SH-SY5Y (cell line): ENCODE results near the gene FAXDC2.

ENCODE experiments used
- GATA2 ChIP-seq: IDR thresholded peaks from 2 replicates; pipeline ENCODE4 v1.6.1; 2011; ENCODE audit warnings: mild to moderate bottlenecking, low read depth, low read length
- GATA3 ChIP-seq: IDR thresholded peaks from 2 replicates; pipeline ENCODE4 v1.6.1; 2011; ENCODE audit warnings: low read depth, mild to moderate bottlenecking, low read length, moderate library complexity

FAXDC2 gene

GRCh38 chr5:154849791-154850201 lies 607 bp downstream of the FAXDC2 start:
- no peak for TF ChIP-seq GATA2
- no peak for TF ChIP-seq GATA3

DNA sequence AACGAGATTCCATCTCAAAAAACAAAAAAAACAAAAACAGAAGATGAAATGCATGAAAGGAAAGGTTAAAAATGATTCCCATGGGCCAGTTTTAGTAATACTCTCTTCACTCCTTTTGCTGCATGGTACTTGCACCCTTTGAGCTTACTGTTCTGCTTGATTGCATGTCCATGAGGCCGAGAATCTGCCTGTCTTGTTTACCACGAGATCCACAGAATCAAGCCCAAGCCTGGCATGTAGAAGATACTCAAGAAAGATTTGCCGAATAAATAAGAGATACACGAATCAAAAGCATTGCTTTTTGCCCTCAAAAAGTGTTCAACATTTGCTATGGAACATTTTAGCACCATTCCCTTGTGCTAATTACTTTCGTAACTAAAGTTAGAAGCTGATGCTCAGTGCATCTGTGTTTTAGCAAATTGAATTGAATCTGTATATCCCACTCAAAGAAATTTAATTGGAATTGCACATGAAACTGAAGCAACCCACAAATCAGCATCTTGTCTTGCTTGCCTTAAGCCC lies 1.1 kb downstream of the FAXDC2 start:
- no peak for TF ChIP-seq GATA3

DNA sequence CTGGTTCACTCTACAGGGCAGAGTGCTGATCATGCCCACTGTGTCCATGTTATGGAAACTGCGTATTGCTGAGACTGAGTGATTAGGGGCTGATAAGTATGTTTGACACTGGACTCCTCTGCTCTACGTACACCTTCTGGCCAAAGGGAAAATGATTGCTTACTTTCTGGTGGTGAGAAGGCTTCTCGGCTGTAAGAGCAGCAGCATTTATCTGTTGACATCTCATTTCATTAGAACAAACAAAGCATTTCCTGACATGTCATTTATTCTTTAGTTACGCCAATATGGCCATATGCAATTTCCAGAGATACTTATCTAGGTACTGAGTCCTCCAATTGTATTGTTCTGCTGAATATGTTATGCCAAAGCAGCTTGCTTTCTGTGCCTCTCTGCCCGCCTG lies 5.6 kb downstream of the FAXDC2 start:
- peak; percentile 95 for TF ChIP-seq GATA2
- TF ChIP-seq GATA3: peak; percentile 91

GRCh38 chr5:154842689-154843530 lies 7.5 kb downstream of the FAXDC2 start:
- TF ChIP-seq GATA3 (no peak), GATA2 (no peak)

- TF ChIP-seq GATA3: no peak
- TF ChIP-seq GATA2: no peak
These were observed 9.1 kb downstream of the FAXDC2 start for GRCh38 chr5:154841273-154841661.

DNA sequence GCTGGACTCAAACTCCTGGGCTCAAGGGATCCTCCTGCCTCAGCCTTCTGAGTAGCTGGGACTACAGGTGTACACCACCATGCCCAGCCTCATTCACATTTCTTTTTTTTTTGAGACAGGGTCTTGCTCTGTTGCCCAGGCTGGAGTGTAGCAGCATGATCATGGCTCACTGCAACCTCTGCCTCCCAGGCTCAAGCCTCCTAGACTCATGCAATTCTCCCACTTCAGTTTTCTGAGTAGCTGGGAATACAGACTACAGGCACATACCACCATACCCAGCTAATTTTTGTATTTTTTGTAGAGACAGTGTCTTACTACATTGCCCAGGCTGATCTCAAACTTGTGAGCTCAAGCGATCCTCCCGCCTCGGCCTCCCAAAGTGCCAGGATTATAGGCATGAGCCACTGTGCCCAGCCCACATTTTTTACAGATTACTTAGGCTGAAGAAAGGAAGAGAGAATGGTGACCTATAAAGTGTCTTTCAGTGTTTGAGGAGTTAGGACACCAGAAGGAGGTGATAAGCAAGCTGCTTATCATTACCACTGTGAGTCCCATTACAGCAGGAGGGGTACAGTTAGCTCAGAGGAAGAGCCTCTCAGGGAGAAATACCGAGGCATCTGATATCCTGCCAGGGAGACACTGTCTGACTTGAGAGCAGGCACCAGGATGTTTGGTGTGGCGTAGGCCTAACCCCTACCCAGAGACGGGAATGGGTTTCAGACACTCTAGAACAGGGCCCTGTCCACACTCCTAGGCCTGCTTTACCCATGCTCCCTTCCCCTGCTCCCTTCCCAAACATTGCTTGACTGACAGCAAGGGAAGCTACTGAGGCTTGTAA lies 9.7 kb downstream of the FAXDC2 start:
- TF ChIP-seq GATA3: no peak
- no peak for TF ChIP-seq GATA2

DNA sequence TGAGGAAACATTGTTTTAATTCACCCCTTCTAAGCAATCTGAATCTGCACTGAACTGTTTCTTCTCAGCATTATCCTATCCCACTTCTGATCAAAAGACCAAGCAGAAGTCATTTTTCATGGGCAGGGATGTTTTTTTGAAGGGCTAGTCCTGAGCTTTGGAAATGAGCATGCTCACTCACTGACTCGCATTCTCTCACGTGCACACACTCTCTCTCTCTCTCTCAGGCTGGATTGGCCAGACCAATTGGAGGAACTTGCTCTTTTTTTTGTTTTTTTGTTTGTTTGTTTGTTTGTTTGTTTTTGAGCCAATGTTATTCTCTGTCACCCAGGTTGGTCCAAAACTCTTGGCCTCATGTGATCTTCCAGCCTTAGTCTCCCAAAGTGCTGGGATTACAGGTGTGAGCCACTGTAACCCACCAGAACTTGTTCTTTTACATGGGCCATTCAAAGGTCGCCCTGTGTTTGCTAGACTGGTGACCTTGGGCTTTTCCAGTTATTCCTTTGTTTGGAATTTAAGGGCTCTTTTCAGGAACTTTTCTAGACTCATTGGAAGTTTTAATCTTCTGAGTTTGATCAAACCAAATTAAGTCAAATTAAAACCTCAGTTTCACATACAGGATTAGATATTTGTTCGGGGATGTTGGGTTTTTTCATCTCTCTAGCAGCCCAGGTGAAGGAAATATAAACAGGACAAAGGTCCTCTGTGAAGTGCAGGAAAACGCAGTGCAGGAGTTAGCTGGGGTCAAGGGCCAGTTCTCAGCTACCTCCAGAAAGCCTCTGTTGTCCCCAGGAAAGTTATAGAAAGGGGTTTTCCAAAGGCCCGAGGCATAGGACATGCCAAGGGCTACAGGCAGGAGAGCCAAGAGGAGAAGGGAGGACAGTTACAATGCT lies 13.1 kb downstream of the FAXDC2 start:
- no peak for TF ChIP-seq GATA3
- TF ChIP-seq GATA2: no peak

DNA sequence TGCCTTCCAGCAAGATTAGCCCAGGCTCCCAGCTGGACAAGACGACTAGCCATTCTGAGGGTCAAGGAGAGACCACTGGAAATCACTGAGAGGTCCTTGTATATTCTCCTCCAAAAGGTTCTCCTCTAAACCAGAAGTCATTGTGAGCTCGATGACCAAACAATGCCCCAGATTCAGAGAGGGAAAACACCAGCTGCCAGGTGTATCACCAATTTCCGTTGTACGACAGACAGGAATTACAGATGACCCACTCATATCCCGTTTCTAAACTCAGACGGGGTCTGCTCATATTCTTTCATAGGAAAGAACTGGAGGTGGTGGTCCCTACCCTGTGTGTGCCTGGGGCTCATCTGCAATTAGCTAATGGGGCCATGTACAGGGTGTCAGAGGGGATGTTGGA lies 14.2 kb downstream of the FAXDC2 start:
- TF ChIP-seq GATA3 (no peak), GATA2 (no peak)

- TF ChIP-seq GATA3 (no peak), GATA2 (no peak)
These were observed 16.4 kb downstream of the FAXDC2 start for GRCh38 chr5:154834053-154834452.

DNA sequence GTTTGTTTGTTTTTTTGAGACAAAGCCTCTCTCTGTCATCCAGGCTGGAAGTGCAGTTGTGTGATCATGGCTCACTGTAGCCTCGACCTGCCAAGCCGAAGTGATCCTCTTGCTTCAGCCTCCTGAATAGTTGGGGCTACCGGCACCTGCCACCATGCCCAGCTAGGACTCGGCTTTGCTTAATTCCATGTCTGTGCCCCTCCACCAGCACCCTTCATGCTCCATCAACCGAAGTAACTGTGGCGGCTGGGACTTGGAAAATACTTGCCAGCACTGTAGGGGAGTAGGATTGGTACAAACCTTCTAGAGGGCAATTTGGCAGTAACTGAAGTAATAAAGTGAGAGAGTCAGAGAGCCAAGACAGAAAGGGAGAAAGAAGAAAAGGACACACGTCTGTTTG lies 19.0 kb downstream of the FAXDC2 start:
- TF ChIP-seq GATA2: no peak

- TF ChIP-seq GATA2 (no peak), GATA3 (no peak)
These were observed 19.8 kb downstream of the FAXDC2 start for GRCh38 chr5:154830596-154830995.

DNA sequence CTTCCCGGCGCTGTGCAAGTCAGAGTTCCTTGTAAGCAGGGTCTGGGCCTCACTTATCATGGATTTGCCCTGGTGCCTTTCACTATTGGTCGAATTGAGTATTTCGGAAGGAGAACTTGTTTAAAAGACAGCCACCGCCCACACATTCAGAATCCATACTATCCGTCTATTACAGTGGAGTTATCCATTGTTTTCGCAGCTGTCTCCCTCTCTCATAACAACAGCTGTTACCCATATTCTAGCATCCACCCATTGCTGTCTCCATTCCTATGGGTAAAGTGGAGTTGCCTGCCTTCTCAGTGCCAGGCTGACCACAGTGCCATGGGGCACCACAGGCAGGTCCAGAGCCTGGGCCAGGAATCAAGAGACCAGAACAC lies 20.2 kb downstream of the FAXDC2 start:
- TF ChIP-seq GATA3: no peak
- TF ChIP-seq GATA2: no peak

- no peak for TF ChIP-seq GATA3
- TF ChIP-seq GATA2: no peak
These were observed 20.7 kb downstream of the FAXDC2 start for GRCh38 chr5:154829589-154830218.
